HG02973 (cell line): Measurements from ENCODE around the gene RGS6.

Source experiments
- ATAC-seq: cut with Tn5 transposase; IDR thresholded peaks from one replicate; pipeline ENCODE4 v1.9.1; 2021; ENCODE audit warnings: moderate library complexity; ENCODE audit not compliant: unreplicated experiment

Gene RGS6

GRCh38 chr14:72217135-72217534 lies 284.9 kb downstream of the RGS6 start:
- no peak for ATAC-seq

- no peak for ATAC-seq
Measured at GRCh38 chr14:72222046-72222445, 289.8 kb downstream of the RGS6 start.

GRCh38 chr14:72236629-72237028 lies 304.4 kb downstream of the RGS6 start:
- no peak for ATAC-seq

GRCh38 chr14:72237722-72238666 lies 305.8 kb downstream of the RGS6 start:
- no peak for ATAC-seq

- no peak for ATAC-seq
Measured at GRCh38 chr14:72243309-72244293, 311.4 kb downstream of the RGS6 start.

GRCh38 chr14:72247896-72248465 lies 315.8 kb downstream of the RGS6 start:
- ATAC-seq, result no peak

- ATAC-seq, result no peak
Measured at GRCh38 chr14:72253503-72253902, 321.3 kb downstream of the RGS6 start.

- ATAC-seq, result no peak
Measured at GRCh38 chr14:72254202-72254936, 322.1 kb downstream of the RGS6 start.

GRCh38 chr14:72254937-72255472 lies 322.8 kb downstream of the RGS6 start:
- ATAC-seq, result no peak

GRCh38 chr14:72256055-72256454 lies 323.8 kb downstream of the RGS6 start:
- ATAC-seq, result no peak

- no peak for ATAC-seq
Measured at GRCh38 chr14:72261068-72261467, 328.8 kb downstream of the RGS6 start.

- ATAC-seq, result no peak
Measured at GRCh38 chr14:72262771-72263170, 330.5 kb downstream of the RGS6 start.

GRCh38 chr14:72264716-72265115 lies 332.5 kb downstream of the RGS6 start:
- ATAC-seq, result no peak

GRCh38 chr14:72270147-72270727 lies 338.0 kb downstream of the RGS6 start:
- no peak for ATAC-seq

- no peak for ATAC-seq
Measured at GRCh38 chr14:72270749-72271148, 338.5 kb downstream of the RGS6 start.

- ATAC-seq, result no peak
Measured at GRCh38 chr14:72275242-72275641, 343.0 kb downstream of the RGS6 start.

- ATAC-seq, result no peak
Measured at GRCh38 chr14:72278316-72278715, 346.1 kb downstream of the RGS6 start.

- ATAC-seq, result no peak
Measured at GRCh38 chr14:72284176-72284575, 351.9 kb downstream of the RGS6 start.

- ATAC-seq, result no peak
Measured at GRCh38 chr14:72290241-72290640, 358.0 kb downstream of the RGS6 start.
